ELR (cell line): ENCODE measurements around the gene KDR.

ENCODE experiments used
- DNase-seq: peaks from one replicate; pipeline ENCODE4 v3.0.0-alpha.2; 2015; ENCODE audit warnings: low read depth

The KDR gene

DNA sequence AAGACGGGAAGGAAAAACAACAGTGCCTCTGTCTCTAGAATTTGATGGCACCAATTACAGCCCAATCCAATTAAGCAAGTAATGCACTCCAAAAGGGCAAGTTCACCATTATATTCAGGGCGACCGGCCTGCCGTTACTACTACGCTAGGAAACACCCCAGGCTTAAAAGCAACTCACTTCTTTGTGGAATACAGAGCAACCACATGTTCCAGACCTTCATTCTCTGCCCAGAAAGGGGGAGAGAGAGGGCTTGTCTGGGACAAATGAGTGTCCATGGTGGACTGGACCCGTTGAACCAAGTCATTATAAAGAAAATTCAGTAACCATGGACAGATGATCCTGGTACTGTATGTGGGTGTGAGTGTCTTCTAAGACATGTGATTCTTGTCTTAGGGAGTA lies 1.6 kb downstream of the KDR start:
- DNase-seq = no peak

DNA sequence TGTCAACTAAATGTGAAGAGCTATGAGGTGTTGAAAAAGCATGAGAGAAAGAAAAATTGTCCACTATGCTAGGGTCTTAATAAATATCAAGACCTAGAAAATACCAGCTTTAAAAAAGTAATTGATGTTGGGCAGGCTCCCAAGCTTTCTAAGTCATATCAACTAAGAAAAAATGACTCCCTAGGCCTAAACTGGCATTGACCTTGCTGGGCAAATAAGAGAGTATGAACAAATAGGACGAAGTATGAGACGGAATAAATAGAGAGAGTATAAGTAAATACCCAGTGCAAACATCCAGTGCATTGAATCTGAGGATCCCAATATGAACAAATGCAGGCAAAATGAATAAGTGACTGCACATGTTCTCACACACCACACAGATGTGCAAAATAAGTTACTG lies 3.2 kb downstream of the KDR start:
- DNase-seq = no peak

DNA sequence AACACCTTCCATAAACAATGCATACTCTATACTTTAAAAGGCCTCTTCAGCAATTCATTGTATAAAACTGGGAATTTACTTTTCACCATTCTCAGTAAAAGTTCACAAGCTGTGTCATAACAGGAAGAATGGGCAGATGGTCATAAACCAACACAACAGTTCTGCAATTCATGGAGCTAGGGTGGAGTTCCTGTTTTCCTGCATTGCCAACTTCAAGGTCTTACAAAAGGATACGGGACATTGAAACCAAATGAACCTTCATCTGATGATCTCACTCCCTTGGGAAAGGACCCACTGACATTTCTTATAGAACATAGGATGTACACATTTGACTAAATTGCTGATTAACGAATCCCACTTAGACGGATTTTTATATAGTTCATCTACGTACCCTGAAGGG lies 4.1 kb downstream of the KDR start:
- DNase-seq = no peak

DNA sequence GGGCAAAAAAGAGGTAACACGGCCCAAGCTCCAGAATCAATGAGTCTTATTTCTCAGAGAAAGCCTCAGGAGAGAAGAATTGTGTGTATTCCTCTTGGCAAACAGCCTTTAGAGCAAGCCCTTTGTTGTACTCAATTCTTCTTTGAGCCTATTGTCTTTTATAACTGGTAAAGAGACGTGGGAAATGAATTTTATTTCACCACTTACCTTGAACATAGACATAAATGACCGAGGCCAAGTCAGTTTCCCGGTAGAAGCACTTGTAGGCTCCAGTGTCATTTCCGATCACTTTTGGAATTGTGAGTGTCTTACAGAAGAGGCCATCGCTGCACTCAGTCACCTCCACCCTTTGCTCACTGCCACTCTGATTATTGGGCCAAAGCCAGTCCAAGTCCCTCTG lies 7.0 kb downstream of the KDR start:
- no peak for DNase-seq

DNA sequence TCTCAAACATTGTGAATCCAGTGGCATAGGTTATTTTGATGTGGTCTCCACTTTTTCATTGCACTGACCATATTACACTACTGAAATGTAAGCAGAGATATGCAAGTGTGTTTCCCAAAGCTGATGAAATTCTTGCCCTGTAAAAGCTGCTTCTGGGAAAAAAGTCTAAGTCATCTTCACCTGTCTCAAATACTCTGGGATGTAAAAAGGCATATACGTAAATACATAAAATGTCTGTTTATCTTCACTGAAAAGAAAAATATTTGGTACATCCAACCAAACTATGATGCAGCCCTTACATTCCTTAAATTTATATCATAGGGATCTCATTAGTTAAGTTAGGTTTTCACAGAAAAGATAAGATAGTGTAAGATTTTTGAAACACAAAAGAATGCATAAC lies 7.9 kb downstream of the KDR start:
- DNase-seq = no peak

DNA sequence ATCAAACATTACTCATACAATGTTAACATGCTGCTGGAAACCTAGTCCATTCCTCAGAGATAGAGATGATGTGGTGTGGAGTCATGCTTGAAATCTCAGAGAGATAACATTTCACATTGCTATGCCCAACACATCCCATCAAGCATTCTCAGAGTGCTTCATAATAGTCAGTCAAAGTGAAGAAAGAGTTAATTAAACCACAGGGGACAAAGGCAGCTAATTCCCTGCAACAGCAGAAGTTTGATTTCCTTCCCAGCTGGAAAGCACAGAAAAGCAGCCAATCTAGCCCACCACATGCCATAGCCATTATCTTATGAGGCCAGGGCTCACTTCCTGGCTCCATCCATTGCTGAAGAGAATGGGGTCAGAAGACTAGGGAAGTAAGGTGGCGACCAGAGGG lies 8.9 kb downstream of the KDR start:
- no peak for DNase-seq

DNA sequence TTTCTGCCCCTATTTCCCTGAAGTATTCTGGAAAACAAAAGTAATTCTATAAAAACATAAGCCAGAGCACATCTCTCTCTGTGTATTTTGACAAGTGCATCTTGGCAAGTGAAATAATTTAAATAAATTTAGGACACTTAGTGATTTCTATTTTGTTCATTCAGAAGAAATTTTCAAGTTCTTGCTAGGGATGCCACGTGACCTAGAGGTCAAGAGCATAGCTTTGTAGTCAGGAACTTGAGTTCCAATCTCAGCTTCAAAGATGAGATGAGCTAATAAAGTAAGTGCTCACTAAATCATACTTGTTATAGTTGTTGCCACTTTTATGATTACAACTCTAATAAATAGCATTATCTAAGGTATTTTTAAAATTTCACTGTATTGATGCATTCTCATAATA lies 13.8 kb downstream of the KDR start:
- no peak for DNase-seq

DNA sequence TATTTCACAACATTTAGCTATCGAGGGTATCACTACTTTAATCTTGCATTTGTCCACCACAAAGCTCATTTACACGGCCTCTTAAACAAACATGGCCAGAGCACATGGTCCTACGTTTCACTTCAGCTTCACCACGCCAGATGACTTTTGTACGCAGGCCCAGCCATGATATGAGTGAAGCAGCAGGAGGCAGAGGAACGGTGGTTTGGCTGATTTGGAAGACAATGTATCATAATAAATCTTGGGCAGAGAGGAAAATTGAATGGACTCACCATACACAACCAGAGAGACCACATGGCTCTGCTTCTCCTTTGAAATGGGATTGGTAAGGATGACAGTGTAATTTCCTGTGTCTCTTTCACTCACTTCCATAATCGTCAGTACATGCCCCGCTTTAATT lies 15.3 kb downstream of the KDR start:
- DNase-seq = no peak

DNA sequence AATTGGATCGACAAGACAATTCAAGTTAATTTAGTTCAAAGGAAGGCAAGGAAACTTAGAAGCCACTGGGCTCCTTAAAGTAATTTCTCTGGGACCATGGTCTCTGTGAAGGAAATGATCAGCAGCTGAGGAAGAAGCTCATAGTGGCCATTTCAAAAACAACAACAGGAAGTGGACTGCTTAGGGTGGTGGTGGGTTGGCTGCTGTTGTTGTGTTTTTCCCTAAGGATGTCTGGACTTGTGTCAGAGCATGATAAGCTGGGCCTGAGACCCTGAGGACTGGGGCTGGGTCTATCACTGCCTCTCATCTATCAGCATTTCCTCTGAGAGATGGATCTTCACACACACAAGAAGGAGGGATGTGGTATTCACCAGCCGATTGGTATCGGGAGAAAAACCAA lies 18.3 kb downstream of the KDR start:
- DNase-seq = no peak

DNA sequence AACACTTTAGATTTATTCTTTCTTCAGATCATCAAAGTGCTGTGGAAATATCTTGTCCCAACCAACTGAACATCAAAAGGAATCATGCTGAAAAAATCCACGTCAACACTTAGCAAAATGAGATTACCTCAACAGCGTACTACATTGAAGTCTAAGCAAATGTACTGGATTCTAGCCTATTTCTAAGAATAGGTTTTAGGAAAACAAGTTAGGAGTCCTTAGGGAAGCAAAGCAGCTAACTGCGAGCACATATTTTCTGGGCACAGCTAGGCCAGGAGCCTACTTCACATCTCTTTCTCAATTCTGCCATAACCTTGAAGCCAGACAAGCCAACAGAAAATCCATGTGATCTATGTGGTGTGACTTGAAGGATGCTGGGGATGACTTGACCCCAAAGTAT lies 22.2 kb downstream of the KDR start:
- no peak for DNase-seq

DNA sequence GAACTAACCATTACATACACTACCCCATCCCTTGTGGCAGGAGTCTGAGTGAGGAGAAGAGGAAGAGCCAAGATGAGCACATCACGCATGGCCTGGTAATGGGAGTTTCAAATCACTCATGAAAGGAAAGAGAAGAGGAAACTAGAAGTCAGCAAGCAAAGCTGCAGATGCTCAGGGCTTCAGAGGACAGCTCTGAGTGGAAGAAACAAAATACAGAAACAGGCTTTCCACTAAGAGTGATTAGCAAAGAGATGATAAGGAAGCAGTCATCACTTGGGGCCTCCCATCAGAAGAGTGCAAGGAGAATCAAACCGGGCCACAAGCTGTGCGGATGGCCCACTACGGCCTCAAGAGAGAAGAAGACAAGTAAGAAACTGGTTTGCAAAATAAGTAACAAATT lies 25.6 kb downstream of the KDR start:
- no peak for DNase-seq

DNA sequence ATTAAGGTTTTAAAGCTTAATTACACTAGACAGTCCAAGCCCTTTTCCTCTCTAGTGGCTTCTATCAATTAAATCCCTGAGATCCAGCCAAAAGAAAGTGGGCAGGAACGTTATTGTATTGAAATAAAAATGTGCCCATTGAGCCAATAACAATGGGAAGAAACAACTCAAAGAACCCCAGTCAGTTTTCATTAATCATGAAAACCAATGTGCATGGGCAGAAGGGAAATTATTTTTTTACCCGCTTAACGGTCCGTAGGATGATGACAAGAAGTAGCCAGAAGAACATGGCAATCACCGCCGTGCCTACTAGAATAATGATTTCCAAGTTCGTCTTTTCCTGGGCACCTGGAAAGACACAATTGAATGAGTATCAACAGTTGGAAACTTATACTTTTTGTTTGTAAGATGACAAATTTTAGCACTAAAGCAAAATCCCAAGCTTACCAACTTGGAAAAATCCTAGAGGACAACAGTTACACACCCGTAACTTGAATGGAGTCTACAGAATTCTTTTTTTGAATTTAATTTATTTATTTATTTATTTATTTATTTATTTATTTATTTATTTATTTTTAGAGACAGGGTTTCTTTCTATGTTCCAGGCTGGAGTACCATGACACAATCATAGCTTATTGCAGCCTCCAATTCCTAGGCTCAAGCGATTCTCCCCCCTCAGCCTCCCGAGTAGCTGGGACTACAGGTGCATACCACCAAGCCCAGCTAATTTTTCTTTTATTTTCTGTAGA lies 26.8 kb downstream of the KDR start:
- DNase-seq = no peak

DNA sequence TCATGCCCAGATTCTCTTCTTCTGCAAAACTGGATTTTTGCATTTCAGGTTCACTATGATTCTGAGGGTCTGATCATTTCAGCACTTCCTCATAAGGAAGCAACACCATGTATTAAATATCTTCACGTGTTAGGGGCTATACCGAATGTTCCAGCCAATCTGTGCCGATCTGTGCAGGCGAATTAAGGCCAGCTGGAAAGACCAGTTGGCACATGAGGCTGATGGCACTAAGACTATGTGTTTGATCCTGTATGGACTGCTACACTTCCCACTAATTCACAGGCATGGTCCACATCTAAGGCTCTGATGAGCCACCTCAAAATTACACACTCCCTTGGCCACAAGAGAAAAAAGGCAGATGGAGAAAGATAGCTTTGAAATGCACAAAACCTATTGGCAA lies 28.8 kb downstream of the KDR start:
- no peak for DNase-seq

DNA sequence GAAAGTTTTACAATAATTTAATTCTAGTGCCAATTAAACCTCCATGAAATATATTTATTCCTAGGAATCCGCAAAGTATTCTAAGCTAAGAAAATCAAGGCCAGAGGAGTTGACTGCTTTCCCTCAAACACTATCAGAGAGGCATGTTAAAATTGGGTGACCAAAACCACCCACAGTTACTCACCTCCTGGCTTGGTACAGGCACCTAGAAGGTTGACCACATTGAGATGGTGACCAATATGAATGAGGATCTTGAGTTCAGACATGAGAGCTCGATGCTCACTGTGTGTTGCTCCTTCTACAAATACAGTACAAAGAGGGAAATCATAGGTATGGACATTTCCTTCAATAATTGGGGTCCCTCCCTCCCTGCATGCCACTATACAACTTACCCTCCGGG lies 29.4 kb downstream of the KDR start:
- no peak for DNase-seq

DNA sequence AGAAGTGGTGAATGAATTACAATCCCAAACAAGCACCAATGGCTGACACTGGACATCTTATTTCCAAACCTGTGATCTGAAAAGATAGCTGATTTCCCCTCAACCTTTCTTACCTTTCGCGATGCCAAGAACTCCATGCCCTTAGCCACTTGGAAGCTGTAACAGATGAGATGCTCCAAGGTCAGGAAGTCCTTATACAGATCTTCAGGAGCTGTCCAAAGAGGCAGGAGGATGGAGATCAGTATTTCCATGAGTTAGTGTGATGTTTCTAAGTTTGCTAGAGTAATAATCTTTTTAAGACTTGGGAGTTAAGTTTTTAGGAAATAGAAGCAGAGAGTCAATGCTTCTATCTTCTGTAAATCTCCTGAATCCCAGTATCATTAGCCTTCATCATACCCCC lies 32.9 kb downstream of the KDR start:
- DNase-seq = no peak

DNA sequence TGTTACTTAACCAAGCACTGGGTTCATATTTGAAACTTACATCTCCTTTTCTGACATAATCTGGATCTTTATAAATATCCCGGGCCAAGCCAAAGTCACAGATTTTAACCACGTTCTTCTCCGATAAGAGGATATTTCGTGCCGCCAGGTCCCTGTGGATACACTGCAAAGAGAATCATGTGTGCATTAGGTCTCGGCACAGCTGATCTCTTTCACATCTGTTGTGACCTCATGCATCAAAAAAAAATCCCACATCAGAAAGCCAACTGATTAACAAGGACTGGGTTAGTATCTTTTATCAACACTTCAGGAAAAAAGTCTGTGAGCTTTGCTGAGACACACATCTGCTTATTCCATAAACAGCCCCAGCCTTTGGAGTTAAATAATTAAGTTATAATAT lies 35.5 kb downstream of the KDR start:
- no peak for DNase-seq

DNA sequence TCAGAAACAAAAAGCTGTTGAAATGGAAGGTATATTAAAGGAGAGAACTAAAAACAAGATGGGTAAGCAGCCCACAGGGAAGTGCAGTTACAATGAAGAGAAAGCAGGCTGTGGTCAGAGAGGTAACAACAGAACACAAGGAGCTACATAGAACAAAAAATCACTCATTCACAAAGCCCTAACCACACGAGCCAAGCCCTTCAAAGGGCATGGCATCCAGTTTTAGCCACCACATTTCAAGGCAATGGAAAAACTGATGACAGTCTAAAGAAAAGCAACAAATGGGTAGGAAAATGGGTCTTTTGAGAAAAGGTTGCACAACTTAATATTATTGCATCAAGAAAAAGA lies 37.5 kb downstream of the KDR start:
- no peak for DNase-seq

DNA sequence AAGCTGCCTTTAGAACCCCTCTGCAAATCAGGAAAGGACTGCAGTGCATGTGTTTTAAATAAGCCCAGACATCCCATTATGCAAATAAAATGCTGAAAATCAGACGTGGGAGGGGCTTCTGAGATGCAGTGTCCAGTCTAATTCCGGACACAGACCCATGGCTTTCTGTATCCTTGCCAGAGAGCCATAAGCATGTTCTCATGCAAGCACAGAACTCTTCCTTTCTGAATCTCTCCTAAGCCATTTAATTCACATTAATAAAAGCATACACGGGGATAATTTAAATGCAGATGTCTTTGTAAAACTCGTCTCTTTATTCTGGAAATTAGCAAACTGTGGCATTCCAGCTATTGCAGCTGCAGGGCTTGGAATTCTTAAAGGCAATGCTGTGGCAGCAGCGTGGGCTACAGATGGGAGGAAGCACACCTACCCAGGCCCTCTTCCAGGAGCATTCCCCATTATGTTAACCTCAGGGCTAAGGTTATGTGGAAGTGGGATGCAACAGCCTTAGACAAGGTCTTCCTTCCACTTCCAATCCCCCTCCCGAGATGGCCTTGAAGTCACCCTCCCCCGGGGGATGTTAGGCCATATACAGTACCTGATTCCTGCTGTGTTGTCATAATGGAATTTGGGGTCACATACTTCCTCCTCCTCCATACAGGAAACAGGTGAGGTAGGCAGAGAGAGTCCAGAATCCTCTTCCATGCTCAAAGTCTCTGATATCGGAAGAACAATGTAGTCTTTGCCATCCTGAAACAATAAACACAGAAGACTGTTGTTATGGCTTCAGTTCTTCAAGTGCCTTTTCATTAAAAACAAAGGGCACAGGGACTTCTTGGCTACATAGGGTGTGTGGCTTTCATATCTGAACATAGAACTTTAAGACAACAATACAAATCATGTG lies 38.1 kb downstream of the KDR start:
- DNase-seq = no peak

DNA sequence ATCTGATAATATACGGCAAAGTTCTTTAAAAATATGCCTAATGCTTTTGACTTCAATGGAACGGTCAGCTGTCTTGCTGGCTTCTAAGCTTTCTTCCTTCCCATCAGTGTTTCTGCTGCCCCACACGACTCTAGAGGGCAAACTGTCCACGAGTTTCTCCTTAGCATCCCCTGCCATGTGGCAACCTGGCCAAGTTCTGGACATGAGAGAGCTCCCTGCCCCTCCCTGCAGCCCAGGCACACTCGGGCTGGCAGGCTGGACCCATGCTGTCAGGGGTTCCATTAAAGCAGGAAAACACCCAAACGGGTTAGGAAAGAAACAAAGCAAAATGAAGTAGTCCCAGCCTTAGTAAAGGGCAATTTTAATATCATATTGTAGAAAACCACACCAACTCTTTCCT lies 38.8 kb downstream of the KDR start:
- DNase-seq = no peak

DNA sequence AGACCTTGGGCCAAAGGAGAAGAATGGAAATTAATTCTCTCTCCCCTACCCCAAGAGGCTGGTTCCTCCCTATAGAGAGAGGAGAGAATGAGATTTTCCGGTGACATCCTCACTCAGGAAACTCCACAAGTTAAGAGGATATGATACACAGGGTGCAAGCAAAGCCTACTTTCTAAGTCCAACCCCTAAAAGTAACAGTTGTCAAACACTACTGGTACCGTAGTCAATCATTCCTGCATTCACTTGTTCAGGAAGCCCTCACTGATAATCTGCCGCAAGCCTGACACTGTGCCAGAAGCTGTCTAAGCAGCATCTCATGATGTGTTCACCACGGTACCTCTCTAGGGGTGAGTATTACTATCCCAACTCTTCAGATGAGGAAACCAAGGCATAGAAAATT lies 41.7 kb downstream of the KDR start:
- DNase-seq = no peak

DNA sequence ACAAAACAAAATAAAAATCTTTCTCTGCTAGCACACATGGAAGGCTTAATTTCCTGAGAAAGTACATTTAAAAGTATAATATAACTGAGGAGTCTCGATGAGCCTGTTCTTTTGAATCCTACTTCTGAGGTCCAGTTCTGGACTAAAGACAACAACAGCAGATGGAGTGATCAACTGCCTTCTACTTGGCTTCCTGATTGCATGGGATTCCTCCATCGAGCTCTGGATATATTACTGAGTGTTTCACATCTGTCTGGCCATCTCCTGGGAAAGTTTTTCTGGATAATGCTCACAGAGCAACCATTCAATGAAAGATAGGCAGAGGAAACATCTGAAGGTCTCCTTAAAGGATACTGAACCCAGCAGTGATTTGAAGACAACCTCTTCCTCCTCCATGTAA lies 42.6 kb downstream of the KDR start:
- DNase-seq = no peak

DNA sequence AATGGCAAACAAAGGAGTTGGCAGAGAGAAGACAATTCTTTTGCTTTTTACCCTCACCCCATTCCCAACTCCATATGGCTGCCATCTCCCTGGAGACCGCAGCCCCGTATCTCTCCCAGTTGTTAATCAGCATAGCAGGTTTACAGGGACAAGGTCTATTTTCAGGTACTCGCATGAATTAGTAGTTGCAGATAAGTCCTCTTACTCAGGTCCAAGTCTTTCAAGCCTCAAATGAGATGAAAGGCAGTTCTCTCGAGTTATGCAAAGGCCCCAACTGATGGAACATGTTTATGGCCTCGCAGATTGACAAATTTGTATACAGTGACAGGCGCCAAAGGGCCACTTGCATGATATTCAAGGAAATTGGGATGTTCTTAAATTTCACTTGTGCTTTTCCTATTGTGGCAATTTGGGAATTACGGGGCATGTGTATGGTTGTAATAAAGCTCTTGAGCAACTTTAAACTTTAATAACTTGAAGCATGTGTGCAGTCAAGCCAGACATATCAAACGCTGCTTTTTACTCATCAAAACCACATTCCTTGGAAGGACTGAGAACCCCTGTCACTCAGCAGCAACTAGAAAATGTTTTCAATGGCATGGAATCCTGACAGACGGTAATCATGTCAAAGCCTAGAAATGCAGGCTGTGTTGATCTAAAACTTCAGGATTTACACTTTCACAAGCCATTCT lies 45.1 kb downstream of the KDR start:
- DNase-seq = no peak

DNA sequence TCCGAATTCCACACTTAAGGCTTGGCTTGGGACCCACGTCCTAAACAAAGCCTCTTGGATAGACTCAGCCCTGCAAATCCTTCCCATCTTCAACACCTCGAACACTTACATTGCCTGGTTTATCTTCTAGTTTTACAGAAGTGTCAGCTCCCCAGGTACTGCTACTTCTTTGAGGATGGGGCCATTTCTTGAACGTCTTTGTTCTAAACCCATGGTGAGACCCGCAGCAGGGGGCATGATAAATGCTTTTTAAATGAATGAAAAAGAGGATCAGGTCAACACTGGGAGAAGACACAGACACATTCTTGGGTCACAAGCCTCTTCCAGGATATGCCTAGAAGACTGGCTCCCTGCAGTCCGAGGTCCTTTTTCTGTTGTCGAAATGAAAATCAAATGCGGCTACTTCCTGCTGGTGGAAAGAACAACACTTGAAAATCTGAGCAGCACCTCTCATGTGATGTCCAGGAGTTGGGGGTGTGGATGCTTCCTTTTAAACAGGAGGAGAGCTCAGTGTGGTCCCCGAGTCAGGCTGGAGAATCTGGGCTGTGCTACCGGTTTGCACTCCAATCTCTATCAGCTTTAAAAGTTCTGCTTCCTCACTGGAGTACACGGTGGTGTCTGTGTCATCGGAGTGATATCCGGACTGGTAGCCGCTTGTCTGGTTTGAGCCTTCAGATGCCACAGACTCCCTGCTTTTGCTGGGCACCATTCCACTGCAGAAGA lies 45.8 kb downstream of the KDR start:
- DNase-seq = no peak
